HL-60 (cell line): ENCODE results near the gene LSS.

Experiments
- DNase-seq, 2 experiments: peaks; one replicate each; pipeline ENCODE4 v3.0.0-alpha.2; 2010 to 2020; ENCODE audit warnings: low read depth in 1 of 2, low spot score in 1 of 2
- H3K27ac ChIP-seq: fragments of 250-450 bp; sonication (Bioruptor Pico); replicated peaks from 2 replicates; pipeline ENCODE4 v1.5.1; 2020; ENCODE audit warnings: mild to moderate bottlenecking, moderate library complexity
- H3K27me3 ChIP-seq: fragments of 250-450 bp; sonication (Bioruptor Pico); 2 replicates; pipeline ENCODE4 v1.5.1; 2021; ENCODE audit warnings: mild to moderate bottlenecking, moderate library complexity; ENCODE audit not compliant: insufficient read depth, poor library complexity, severe bottlenecking
- H3K4me3 ChIP-seq: replicated peaks from 2 replicates; pipeline ENCODE4 v1.5.1; 2011; ENCODE audit warnings: mild to moderate bottlenecking, control low read depth, low read length; ENCODE audit not compliant: insufficient read depth
- GABPA ChIP-seq: IDR thresholded peaks from 2 replicates; pipeline ENCODE4 v1.6.1; 2012; ENCODE audit warnings: low read depth
- POLR2AphosphoS5 ChIP-seq: IDR thresholded peaks from 2 replicates; pipeline ENCODE4 v1.6.1; 2012; ENCODE audit warnings: low read depth
- SPI1 ChIP-seq: IDR thresholded peaks from 2 replicates; pipeline ENCODE4 v1.6.1; 2012; ENCODE audit warnings: low read depth, mild to moderate bottlenecking, borderline replicate concordance
- TF ChIP-seq, protein P1 (sequence below): IDR thresholded peaks from one replicate; pipeline ENCODE4 v1.5.1; 2011; ENCODE audit warnings: low read length, control low read depth, inconsistent platforms; ENCODE audit not compliant: insufficient read depth
- TF ChIP-seq, protein P2 (sequence below): IDR thresholded peaks from 2 replicates; pipeline ENCODE4 v1.6.1; 2012; ENCODE audit warnings: low read depth; ENCODE audit not compliant: insufficient replicate concordance

The LSS gene

GRCh38 chr21:46191257-46191685, 37.3 kb downstream of the LSS start:
- TF ChIP-seq GABPA (no peak), POLR2AphosphoS5 (no peak), SPI1 (no peak)
- TF ChIP-seq, protein P1, sequence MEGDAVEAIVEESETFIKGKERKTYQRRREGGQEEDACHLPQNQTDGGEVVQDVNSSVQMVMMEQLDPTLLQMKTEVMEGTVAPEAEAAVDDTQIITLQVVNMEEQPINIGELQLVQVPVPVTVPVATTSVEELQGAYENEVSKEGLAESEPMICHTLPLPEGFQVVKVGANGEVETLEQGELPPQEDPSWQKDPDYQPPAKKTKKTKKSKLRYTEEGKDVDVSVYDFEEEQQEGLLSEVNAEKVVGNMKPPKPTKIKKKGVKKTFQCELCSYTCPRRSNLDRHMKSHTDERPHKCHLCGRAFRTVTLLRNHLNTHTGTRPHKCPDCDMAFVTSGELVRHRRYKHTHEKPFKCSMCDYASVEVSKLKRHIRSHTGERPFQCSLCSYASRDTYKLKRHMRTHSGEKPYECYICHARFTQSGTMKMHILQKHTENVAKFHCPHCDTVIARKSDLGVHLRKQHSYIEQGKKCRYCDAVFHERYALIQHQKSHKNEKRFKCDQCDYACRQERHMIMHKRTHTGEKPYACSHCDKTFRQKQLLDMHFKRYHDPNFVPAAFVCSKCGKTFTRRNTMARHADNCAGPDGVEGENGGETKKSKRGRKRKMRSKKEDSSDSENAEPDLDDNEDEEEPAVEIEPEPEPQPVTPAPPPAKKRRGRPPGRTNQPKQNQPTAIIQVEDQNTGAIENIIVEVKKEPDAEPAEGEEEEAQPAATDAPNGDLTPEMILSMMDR: no peak
- TF ChIP-seq, protein P2, sequence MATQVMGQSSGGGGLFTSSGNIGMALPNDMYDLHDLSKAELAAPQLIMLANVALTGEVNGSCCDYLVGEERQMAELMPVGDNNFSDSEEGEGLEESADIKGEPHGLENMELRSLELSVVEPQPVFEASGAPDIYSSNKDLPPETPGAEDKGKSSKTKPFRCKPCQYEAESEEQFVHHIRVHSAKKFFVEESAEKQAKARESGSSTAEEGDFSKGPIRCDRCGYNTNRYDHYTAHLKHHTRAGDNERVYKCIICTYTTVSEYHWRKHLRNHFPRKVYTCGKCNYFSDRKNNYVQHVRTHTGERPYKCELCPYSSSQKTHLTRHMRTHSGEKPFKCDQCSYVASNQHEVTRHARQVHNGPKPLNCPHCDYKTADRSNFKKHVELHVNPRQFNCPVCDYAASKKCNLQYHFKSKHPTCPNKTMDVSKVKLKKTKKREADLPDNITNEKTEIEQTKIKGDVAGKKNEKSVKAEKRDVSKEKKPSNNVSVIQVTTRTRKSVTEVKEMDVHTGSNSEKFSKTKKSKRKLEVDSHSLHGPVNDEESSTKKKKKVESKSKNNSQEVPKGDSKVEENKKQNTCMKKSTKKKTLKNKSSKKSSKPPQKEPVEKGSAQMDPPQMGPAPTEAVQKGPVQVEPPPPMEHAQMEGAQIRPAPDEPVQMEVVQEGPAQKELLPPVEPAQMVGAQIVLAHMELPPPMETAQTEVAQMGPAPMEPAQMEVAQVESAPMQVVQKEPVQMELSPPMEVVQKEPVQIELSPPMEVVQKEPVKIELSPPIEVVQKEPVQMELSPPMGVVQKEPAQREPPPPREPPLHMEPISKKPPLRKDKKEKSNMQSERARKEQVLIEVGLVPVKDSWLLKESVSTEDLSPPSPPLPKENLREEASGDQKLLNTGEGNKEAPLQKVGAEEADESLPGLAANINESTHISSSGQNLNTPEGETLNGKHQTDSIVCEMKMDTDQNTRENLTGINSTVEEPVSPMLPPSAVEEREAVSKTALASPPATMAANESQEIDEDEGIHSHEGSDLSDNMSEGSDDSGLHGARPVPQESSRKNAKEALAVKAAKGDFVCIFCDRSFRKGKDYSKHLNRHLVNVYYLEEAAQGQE: no peak

GRCh38 chr21:46190491-46191131, 38.0 kb downstream of the LSS start:
- Histone ChIP-seq H3K27me3 (no peaks in the 10 kb centered on the region), H3K4me3 (no peak overlapping the region), H3K27ac (no peak overlapping the region)
- no peak for TF ChIP-seq POLR2AphosphoS5
- TF ChIP-seq, protein P1: no peak
- no peak for TF ChIP-seq GABPA
- no peak for TF ChIP-seq SPI1
- TF ChIP-seq, protein P2: no peak
- no peak for DNase-seq

More at GRCh38 chr21:46191257-46191685, 37.3 kb downstream of the LSS start:
- no peak for DNase-seq
- H3K4me3 ChIP-seq: no peak overlapping the region
- no peak overlapping the region for H3K27ac ChIP-seq
- H3K27me3 ChIP-seq: no peaks in the 10 kb centered on the region

DNA sequence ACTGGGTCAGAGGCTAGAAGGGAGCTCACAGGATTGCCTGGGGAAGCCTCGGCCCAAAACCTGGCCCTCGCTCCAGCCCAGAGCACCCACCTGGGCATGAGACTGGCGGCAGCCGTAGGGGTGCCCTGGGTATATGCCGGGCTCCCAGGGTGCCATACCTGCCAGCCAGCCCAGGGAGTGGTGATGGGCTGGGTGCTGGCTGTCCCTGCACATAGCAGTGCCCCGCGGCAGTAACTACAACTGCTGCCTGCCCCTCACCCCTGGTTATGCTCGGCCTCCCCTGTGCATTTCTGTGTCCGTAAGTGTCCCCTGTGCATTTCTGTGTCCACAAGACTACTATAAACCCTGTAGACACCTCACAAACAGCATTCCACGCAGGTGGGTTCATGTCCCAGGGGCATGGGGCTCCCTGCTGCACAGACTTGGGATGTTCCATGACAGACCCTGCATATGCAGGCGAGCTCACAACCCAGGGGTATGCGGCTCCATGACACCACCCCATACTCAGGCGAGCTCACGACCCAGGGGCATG, 38.5 kb downstream of the LSS start:
- Histone ChIP-seq H3K27me3 (no peaks in the 10 kb centered on the region), H3K4me3 (no peak overlapping the region), H3K27ac (no peak overlapping the region)
- TF ChIP-seq POLR2AphosphoS5: no peak
- TF ChIP-seq SPI1: no peak
- TF ChIP-seq, protein P2: no peak
- TF ChIP-seq, protein P1: no peak
- TF ChIP-seq GABPA: no peak
- no peak for DNase-seq
